Neuron (in vitro differentiated cells): ENCODE data around the gene FBXO10.
"Not testable (repeated sequence)": the region's sequence is repeated elsewhere in the genome, so short reads cannot be mapped to it uniquely, and the experiment has no call there.

Experiments
- H2AFZ ChIP-seq: one replicate; pipeline ENCODE4 v1.6.1; 2013; ENCODE audit warnings: low read depth, mild to moderate bottlenecking, inconsistent platforms, low read length, moderate library complexity
- H3K27me3 ChIP-seq: one replicate; pipeline ENCODE4 v1.6.1; 2013; ENCODE audit warnings: low read length; ENCODE audit not compliant: insufficient read depth
- H3K36me3 ChIP-seq: one replicate; pipeline ENCODE4 v1.6.1; 2013; ENCODE audit warnings: low read length; ENCODE audit not compliant: insufficient read depth
- H3K4me1 ChIP-seq: one replicate; pipeline ENCODE4 v1.6.1; 2013; ENCODE audit warnings: low read length; ENCODE audit not compliant: insufficient read depth
- H3K4me3 ChIP-seq: 2 replicates; pipeline ENCODE4 v1.5.1; 2013; ENCODE audit warnings: mild to moderate bottlenecking, low read length, moderate library complexity
- H3K9me3 ChIP-seq: one replicate; pipeline ENCODE4 v1.6.1; 2013; ENCODE audit warnings: low read length

FBXO10 gene

DNA sequence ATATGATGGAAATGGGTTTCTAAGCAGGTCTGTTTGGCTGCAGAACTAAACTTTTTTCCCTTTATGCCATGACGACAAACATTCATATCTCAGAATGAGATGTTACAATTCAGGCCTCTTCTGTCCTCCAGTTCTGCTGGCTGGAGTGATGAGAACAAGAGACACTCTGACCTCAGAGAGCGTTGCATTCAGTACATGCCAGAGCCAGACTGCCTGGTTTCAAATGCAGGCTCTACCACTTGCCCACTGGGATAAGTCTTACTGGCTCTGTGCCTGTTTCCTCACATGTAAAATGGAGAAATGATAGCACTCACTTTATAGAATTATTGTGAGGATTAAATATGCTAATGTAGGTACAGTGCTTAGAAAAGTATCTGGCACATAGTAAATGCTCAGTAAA, 41.0 kb upstream of the FBXO10 start:
- Histone ChIP-seq H3K4me3 (no peak overlapping the region), H3K9me3 (no peaks in the 10 kb centered on the region), H3K36me3 (no peaks in the 10 kb centered on the region), H3K4me1 (no peaks in the 10 kb centered on the region), H2AFZ (no peak overlapping the region), H3K27me3 (peaks cover 12% of the 10 kb centered on the region)

DNA sequence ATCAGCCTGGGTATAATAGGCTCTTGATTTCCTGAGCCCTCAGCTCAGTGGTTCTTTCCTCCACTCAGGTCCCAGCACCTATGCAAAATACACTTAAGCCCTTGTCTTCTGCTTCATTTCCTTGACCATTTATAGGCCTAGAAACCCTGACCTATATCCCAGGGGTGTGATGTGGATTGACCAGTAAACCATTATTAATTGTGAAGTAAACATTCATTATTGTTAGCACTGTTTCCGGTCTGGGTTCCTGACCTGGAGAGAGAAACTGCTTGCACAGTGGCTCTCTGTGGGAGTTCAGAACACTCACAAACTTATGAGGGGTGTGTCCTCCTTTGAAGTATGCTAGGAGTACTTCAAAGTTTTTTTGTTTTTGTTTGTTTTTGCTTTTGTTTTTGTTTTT, 35.8 kb upstream of the FBXO10 start:
- Histone ChIP-seq H3K4me3 (no peak overlapping the region), H2AFZ (no peak overlapping the region), H3K36me3 (no peaks in the 10 kb centered on the region), H3K27me3 (peaks cover 6% of the 10 kb centered on the region), H3K9me3 (no peaks in the 10 kb centered on the region), H3K4me1 (peaks cover 7% of the 10 kb centered on the region)

DNA sequence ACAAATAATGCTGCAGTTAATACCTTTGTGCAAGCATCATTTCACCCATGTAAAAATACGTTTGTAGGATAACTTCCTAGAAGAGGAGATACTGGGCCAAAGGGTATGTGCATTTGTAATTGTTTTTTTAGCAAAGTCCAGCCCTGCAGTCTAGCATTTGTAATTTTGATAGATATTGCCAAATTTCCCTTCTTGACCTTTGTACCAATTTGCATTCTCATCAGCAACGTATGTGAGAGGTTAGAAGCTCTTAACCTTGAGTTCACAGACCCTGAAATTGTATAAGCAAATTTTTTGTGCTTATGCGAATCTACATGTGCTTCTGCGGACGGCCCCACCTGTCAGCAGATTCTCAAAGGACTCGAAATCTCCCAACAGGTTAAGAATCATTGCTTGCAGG, 34.8 kb upstream of the FBXO10 start:
- Histone ChIP-seq H3K27me3 (peaks cover 7% of the 10 kb centered on the region), H3K36me3 (no peaks in the 10 kb centered on the region), H2AFZ (no peak overlapping the region), H3K9me3 (no peaks in the 10 kb centered on the region), H3K4me3 (no peak overlapping the region), H3K4me1 (peaks cover 7% of the 10 kb centered on the region)

DNA sequence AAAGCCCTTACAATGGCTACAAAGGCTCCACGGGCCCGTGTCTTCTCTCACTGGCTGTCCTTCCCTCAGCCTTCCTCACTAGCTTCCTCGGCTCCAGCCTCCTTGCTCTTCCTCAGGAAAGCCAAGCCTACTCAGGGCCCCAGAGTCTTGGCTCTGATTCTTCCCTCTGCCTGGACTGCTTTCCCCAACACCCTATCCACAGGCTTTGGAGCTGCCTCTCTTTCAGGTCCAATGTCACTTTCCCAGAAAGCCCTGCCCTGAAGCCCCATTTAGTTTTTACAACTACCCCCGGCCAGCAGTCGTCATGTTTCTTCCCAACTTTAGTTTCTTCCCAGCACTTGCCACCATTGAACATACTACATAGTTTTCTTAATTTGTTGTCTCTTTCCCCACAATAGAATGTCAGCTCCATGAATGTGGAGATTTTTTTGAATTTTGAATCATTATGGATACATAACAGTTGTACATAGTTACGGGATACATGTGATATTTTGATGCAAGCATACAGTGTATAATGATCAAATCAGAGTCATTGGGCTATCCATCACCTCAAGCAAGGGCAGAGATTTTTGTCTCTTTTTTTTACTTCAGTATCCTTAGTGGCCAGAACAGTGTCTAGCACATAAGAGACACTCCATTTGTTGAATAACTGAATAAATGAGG, 33.7 kb upstream of the FBXO10 start:
- no peak overlapping the region for H3K4me3 ChIP-seq
- H3K36me3 ChIP-seq, result no peaks in the 10 kb centered on the region
- peaks cover 13% of the 10 kb centered on the region for H3K27me3 ChIP-seq
- H3K9me3 ChIP-seq, result no peaks in the 10 kb centered on the region
- peaks cover 7% of the 10 kb centered on the region for H3K4me1 ChIP-seq
- no peak overlapping the region for H2AFZ ChIP-seq

DNA sequence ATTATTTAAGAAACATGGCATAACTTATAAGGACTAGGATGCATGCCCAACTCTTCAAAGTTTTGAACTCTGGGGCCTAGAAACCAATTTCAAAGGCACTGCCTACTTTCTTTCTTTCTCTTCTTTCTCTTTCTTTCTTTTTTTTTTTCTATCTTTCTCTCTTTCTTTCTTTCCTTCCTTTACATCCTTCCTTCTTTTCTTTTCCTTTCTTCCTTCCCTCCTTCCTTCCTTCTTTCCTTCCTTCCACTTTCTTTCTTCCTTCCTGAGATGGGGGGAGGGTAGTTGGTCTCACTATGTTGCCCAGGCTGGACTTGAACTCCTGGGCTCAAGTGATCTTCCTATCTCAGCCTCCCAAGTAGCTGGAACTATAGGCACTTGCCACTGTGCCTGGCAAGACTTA, 32.1 kb upstream of the FBXO10 start:
- peaks cover 7% of the 10 kb centered on the region for H3K4me1 ChIP-seq

DNA sequence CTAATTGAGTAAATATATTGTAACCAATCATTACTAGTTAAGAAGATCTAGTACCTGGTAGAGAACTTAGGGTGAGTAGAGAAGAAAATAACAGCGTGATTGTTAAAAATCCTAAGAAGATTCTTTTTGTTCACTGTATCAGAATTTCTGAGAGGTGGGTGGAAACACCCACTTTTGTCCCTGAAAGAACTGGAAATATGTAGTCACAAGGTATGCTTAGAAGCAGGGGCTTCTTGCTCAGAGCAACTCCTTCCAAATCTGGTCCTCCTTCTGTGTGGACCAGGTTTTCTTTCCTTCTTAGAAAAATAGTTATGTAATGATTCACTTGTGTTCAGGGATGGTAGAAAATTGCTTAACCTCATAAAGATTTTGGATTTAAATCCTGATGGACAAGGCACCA, 28.1 kb upstream of the FBXO10 start:
- Histone ChIP-seq H3K27me3 (peaks cover 11% of the 10 kb centered on the region), H2AFZ (no peak overlapping the region), H3K4me3 (no peak overlapping the region), H3K9me3 (no peaks in the 10 kb centered on the region), H3K36me3 (no peaks in the 10 kb centered on the region), H3K4me1 (peaks cover 1% of the 10 kb centered on the region)

More for the DNA sequence above, 32.1 kb upstream of the FBXO10 start:
- Histone ChIP-seq H3K9me3 (no peaks in the 10 kb centered on the region), H3K27me3 (peaks cover 11% of the 10 kb centered on the region), H3K4me3 (no peak overlapping the region), H3K36me3 (no peaks in the 10 kb centered on the region), H2AFZ (no peak overlapping the region)

DNA sequence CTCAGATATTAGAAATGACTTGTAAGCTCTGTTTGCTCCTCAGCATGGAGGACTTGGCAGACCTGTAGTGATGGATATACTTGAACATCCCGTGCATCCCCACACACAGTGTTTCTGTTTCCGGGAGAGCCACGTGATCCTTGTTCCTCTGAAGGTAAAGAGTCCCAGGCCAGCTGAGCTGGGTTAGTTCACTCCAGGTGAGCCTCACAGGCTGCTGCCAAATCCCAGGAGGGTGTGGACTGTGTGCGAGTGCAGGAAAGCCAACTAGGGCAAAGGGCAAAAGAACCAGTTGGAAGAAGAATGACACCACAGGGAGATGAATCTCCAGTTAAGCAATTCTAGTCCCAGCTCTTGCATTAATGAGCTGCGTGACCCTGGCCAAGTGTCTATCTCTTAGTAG, 26.6 kb upstream of the FBXO10 start:
- Histone ChIP-seq H3K4me3 (no peak overlapping the region), H3K9me3 (no peaks in the 10 kb centered on the region), H3K36me3 (no peaks in the 10 kb centered on the region)

DNA sequence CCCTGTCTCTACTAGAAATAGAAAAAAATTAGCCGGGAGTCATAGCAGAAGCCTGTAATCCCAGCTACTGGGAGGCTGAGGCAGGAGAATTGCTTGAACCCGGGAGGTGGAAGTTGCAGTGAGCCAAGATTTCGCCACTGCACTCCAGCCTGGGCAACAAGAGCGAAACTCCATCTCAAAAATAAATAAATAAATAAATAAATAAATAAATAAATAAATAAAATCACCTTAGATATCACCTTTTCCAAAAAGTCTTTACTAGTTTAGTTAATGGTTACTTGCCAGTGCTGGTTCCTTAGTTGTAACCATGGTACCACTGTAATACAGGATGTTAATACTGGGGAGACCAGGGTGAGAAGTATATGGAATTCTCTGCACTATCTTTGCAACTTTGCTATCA, 25.9 kb upstream of the FBXO10 start:
- H3K4me1 ChIP-seq, H3K36me3 ChIP-seq, H3K27me3 ChIP-seq, H3K9me3 ChIP-seq, H3K4me3 ChIP-seq, H2AFZ ChIP-seq: not testable (repeated sequence)

More for the DNA sequence above, 26.6 kb upstream of the FBXO10 start:
- Histone ChIP-seq H3K4me1 (no peaks in the 10 kb centered on the region), H2AFZ (no peak overlapping the region), H3K27me3 (peaks cover 8% of the 10 kb centered on the region)

DNA sequence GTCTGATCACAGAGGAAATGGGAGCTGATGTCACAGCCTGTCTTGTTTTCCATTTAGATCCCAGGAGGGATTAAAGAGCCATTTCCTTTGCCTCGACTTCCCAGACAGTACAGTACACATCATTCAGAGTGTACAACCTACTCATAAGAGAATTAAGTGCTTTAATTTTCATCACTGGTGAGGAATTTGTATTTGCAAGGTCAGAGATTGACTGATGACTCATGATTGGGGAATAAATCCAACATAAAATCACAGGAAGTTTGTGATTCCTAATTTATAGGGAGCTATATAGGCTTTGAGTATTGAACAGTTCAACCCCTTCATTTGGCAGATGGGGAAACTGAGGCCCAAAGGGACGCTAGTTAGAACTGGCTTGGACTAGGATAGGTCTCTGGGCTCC, 20.3 kb upstream of the FBXO10 start:
- Histone ChIP-seq H3K36me3 (no peaks in the 10 kb centered on the region), H3K4me3 (no peak overlapping the region), H3K4me1 (peaks cover 2% of the 10 kb centered on the region), H3K9me3 (no peaks in the 10 kb centered on the region), H2AFZ (no peak overlapping the region), H3K27me3 (peaks cover 6% of the 10 kb centered on the region)

DNA sequence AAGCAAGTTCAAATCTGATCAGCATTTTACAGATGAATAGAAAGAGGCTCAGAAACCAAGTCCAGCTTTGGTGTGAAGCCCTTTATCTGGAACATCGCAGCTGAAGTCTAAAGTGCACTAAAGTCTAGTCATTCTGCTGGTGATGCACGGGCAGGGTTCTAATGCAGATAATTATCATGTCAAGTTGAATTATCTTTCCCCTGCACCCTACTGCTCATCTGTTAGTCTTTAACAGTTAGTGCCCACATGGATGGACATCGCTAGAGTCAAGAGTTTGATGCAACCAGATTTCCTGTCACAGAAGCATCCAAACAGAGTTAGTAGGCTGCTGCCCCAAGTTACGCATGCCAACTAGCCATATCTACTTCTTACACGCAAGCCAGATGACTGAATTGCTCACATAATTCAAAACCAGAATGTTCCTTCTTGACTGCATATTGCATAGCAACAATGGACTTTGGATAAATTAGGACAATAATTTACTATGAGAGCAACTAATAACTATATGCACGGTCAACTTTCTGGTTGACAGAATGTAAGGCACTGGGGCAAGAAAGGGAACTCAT, 17.8 kb upstream of the FBXO10 start:
- peaks cover 11% of the 10 kb centered on the region for H3K4me1 ChIP-seq
- peaks cover 6% of the 10 kb centered on the region for H3K27me3 ChIP-seq
- H3K9me3 ChIP-seq, result no peaks in the 10 kb centered on the region
- no peak overlapping the region for H3K4me3 ChIP-seq
- peak overlapping the region; percentile 19 for H2AFZ ChIP-seq
- H3K36me3 ChIP-seq, result peaks cover 4% of the 10 kb centered on the region

DNA sequence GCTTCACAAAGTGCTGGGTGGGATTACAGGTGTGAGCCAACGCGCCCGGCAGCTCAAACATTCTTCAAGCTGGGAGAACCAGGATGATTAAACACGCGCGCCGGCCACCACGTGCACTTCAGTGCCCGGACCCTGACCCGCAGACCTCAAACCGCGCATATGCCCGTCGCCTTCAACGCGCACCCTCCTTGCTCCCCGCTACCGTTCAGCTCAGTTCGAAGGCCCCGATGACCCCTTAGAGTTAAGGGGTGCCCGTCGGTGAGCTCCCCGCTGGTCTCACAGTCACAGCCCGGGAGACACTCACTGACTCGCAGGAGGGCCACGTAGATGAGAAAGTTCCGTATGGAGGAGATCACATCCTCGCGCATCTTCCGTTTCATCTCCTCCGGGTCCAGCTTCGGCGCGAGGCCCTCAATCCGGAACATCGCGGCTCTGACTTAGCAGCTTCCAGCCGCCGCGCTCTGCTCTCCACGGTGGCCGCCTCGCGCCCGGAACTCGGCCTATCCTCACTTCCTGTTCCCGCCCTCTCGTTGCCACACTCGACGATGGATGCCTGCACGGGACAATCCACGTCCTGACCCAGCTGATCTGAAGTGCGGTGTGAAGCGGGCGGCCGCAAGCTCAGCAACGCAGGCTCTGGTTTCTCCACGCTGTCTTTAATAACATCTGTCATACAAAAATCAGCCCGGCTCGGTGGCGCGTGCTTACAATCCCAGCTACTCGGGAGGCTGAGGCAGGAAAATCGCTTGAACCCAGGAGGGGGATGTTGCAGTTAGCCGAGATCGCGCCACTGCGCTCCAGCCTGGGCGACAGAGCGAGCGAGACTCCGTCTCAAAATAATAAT, 16.1 kb upstream of the FBXO10 start, which contains the start of gene TOMM5:
TOMM5 (minus strand) TSS at position 490 of the 844 bp plus-strand sequence; CDS start at position 425, 65 bp downstream.
- H2AFZ ChIP-seq, result peak within 1 kb of the TSS; percentile 46
- no peaks in the 10 kb centered on the region for H3K9me3 ChIP-seq
- peaks cover 6% of the 10 kb centered on the region for H3K27me3 ChIP-seq
- H3K4me3 ChIP-seq, result peak within 1 kb of the TSS; percentile 93
- peaks cover 11% of the 10 kb centered on the region for H3K4me1 ChIP-seq
- peaks cover 20% of the 10 kb centered on the region for H3K36me3 ChIP-seq

DNA sequence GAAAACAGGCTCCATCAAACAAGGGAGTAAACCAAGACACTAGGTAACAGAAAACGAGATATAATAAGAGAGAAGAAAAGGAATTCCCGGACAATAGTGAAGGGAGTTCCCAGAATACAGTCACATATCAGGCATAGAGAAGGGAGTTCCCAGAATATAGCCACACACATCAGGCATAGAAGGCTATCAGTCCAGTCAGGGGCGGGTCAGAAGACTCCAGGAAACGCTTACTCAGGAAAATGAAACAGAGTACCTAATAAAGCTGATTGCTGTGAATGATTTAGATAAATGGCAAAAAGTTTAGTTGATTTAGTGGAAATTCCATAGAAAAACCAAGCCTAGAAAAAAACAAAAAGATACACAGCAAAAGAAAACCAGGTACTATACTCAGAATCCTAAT, 11.3 kb upstream of the FBXO10 start:
- H3K4me3 ChIP-seq, result no peak overlapping the region
- H2AFZ ChIP-seq, result no peak overlapping the region
- H3K4me1 ChIP-seq, result peaks cover 11% of the 10 kb centered on the region
- peaks cover 60% of the 10 kb centered on the region for H3K36me3 ChIP-seq
- H3K27me3 ChIP-seq, result no peaks in the 10 kb centered on the region
- no peaks in the 10 kb centered on the region for H3K9me3 ChIP-seq

DNA sequence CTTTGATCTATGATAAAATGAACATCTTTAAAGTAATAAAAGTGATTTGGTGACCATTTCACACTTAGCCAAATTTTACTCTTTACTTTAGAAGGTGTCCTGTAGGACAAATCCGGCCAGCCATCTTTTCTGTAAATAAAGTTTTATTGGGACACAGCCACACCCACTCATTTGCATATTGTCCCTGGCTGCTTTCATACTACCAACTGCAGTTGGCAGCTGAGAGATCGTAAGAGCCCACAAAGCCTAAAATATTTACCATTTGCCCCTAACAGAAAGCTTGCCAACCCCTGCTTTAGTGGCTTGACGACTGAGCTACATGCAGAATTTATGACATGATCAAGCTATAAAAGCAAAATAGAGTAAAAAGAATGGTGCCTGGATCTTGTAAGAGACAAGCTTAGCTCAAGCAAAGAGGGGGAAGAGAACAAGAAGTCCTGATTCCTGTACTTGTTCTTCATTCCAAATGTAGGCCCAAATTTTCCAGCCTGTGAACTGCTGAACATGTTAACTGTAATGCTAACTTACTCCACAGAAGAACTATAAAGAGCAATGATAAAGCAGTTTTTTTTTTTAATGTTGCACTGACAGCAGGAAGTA, 7.4 kb upstream of the FBXO10 start:
- Histone ChIP-seq H3K36me3 (peaks cover 61% of the 10 kb centered on the region), H2AFZ (no peak overlapping the region), H3K9me3 (no peaks in the 10 kb centered on the region), H3K4me3 (no peak overlapping the region), H3K4me1 (no peaks in the 10 kb centered on the region), H3K27me3 (no peaks in the 10 kb centered on the region)
